Thoracic aorta (tissue), 2 donors: Measurements from ENCODE around the gene B9D2. TPM values are rescaled to one million over a fixed set of nuclear protein-coding genes. Genes with fewer than 3 reads are reported as not detected.
"Not testable (repeated sequence)": the region's sequence is repeated elsewhere in the genome, so short reads cannot be mapped to it uniquely, and the experiment has no call there.

Experiments used
- ATAC-seq: fragments of 150-250 bp; one replicate; pipeline ENCODE4 v1.8.0; 2017; ENCODE audit warnings: low read depth; ENCODE audit not compliant: insufficient number of reproducible peaks, low FRiP score
- DNase-seq: peaks from one replicate; pipeline ENCODE4 v3.0.0-alpha.2; 2020; ENCODE audit warnings: low spot score
- H3K27ac ChIP-seq, 2 donors: fragments of 200-600 bp; sonication (generic); 1 replicate in 1 of 2; 2 replicates in 1 of 2; pipeline ENCODE4 v1.5.1; 2016; ENCODE audit warnings: mild to moderate bottlenecking in 2 of 2, moderate library complexity in 2 of 2
- H3K27me3 ChIP-seq: fragments of 200-600 bp; sonication (generic); replicated peaks from 2 replicates; pipeline ENCODE4 v1.6.0; 2016; ENCODE audit warnings: mild to moderate bottlenecking; ENCODE audit not compliant: insufficient read depth
- H3K36me3 ChIP-seq: fragments of 200-600 bp; sonication (generic); one replicate; pipeline ENCODE4 v1.5.1; 2016
- H3K4me1 ChIP-seq, 2 donors: fragments of 200-600 bp; sonication (generic); 1 replicate in 1 of 2; 2 replicates in 1 of 2; pipeline versions ENCODE4 v1.5.1 to v1.6.0; 2016; ENCODE audit warnings: low read depth in 2 of 2, mild to moderate bottlenecking in 1 of 2; ENCODE audit not compliant: control insufficient read depth in 1 of 2
- H3K4me3 ChIP-seq: fragments of 200-600 bp; sonication (generic); 2 replicates; pipeline ENCODE4 v1.5.1; 2016; ENCODE audit warnings: mild to moderate bottlenecking
- H3K9me3 ChIP-seq: fragments of 200-600 bp; sonication (generic); 2 replicates; pipeline ENCODE4 v1.5.1; 2016
- total RNA-seq, 2 donors: library from RNA; depleted of rRNA; stranded (reverse); fragments of >200 nt; gene quantifications; one replicate each; pipeline versions ENCODE4 v1.1.0 to v1.2.3, GENCODE V29; 2016
- TF ChIP-seq, protein P1 (sequence below): fragments of 200-600 bp; sonication (generic); IDR thresholded peaks from one replicate; pipeline ENCODE4 v1.5.1; 2019; ENCODE audit warnings: antibody characterized with exemption

The B9D2 gene
- total RNA-seq, 2 donors from 2014 or later, result 1.2 to 4.0 TPM

DNA sequence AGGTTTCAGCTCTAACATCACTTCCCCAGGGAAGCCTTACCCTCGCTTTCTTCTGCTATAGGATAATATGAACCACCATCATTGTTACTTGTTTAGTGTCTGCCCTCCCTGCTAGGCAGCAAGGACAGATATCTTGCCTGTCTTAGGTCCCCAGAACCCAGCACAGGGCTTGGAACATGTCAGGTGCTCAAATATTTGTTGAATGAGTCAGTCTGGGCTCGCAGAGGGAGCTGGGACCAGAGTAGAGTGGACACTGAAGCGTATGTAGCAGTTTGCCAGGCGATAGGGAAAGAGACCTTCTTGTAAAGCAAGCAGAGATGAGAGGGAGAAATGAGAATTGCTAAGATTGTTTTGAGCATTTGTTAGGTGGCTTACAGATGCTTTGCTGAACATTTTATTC is 45.3 kb upstream of the B9D2 start:
- H3K27ac ChIP-seq, result peak overlapping the region; percentile 12 to 46
- TF ChIP-seq, protein P1, sequence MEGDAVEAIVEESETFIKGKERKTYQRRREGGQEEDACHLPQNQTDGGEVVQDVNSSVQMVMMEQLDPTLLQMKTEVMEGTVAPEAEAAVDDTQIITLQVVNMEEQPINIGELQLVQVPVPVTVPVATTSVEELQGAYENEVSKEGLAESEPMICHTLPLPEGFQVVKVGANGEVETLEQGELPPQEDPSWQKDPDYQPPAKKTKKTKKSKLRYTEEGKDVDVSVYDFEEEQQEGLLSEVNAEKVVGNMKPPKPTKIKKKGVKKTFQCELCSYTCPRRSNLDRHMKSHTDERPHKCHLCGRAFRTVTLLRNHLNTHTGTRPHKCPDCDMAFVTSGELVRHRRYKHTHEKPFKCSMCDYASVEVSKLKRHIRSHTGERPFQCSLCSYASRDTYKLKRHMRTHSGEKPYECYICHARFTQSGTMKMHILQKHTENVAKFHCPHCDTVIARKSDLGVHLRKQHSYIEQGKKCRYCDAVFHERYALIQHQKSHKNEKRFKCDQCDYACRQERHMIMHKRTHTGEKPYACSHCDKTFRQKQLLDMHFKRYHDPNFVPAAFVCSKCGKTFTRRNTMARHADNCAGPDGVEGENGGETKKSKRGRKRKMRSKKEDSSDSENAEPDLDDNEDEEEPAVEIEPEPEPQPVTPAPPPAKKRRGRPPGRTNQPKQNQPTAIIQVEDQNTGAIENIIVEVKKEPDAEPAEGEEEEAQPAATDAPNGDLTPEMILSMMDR, result no peak
- no peaks in the 10 kb centered on the region for H3K9me3 ChIP-seq
- peaks cover 26% of the 10 kb centered on the region for H3K36me3 ChIP-seq
- no peak for DNase-seq
- peak; percentile 58 for ATAC-seq
- no peaks in the 10 kb centered on the region for H3K27me3 ChIP-seq
- H3K4me1 ChIP-seq, result peaks cover 7 to 24% of the 10 kb centered on the region in 2 donors
- no peak overlapping the region for H3K4me3 ChIP-seq

GRCh38 chr19:41408846-41409245 is 44.9 kb upstream of the B9D2 start:
- not testable (repeated sequence) for H3K4me3 ChIP-seq, H3K9me3 ChIP-seq, ATAC-seq, H3K27me3 ChIP-seq, DNase-seq
- Histone ChIP-seq H3K4me1 (peaks cover 7 to 24% of the 10 kb centered on the region in 2 donors), H3K36me3 (peaks cover 23% of the 10 kb centered on the region), H3K27ac (peak overlapping the region; percentile 12 to 46)

DNA sequence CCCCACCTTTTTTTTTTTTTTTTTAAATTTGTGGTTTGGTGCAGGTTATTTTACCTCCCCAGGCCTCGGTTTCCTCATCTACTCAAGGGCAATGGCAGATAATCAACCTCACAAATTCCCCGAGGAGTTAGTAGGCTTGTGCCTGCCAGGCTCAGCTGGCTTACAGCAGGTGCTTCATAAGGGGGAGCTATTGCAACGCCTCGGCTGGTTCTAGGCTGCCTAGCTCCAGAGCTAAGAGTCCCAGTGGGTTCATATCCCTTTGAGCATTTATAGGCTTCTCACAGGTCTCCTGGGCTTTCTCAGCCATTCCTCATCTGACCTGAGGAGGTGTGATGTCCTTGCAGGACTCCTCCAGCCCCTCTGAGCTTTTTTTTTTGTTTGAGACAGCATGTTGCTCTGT is 44.3 kb upstream of the B9D2 start:
- Histone ChIP-seq H3K36me3 (peaks cover 17% of the 10 kb centered on the region), H3K27me3 (no peaks in the 10 kb centered on the region), H3K9me3 (no peaks in the 10 kb centered on the region), H3K27ac (no peak overlapping the region), H3K4me3 (no peak overlapping the region), H3K4me1 (peaks cover 7 to 24% of the 10 kb centered on the region in 2 donors)
- no peak for ATAC-seq
- no peak for DNase-seq
- TF ChIP-seq, protein P1, result no peak

DNA sequence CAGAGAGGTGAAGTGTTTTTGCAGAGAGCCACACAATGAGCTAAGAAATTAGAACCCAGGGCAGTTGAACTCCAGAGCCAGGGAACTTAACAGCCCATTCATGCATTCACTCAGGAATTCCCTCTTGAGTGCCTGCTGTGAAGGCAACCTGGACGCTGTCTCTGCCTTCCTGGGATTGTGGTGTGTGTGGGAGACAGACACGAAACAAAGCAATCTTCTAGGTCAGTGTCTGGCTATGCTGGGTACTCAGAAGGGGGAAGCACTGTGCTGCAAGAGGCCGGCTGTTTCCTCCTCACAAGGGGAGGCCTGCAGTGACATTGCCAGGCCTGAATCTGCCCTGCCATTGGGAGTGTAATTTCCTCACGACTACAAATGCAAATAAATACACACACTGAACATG is 43.3 kb upstream of the B9D2 start:
- DNase-seq, result no peak
- Histone ChIP-seq H3K4me3 (no peak overlapping the region), H3K27ac (no peak overlapping the region), H3K27me3 (no peaks in the 10 kb centered on the region), H3K4me1 (peaks cover 7 to 24% of the 10 kb centered on the region in 2 donors), H3K9me3 (no peaks in the 10 kb centered on the region), H3K36me3 (peaks cover 10% of the 10 kb centered on the region)
- TF ChIP-seq, protein P1, result no peak
- no peak for ATAC-seq

- DNase-seq, result no peak
- Histone ChIP-seq H3K27ac (no peak overlapping the region), H3K36me3 (peaks cover 4% of the 10 kb centered on the region), H3K4me3 (no peak overlapping the region), H3K9me3 (no peaks in the 10 kb centered on the region), H3K4me1 (peaks cover 7 to 24% of the 10 kb centered on the region in 2 donors), H3K27me3 (no peaks in the 10 kb centered on the region)
- TF ChIP-seq, protein P1, result no peak
- ATAC-seq, result no peak
Measured at GRCh38 chr19:41405776-41406175, 41.8 kb upstream of the B9D2 start.
